NCI-H1930 (cell line): ENCODE data around the gene DDX31.

Experiments used
- DNase-seq, 2 experiments: peaks; one replicate each; lab custom pipeline; 2025; lab: John Stamatoyannopoulos, UW

Gene DDX31

GRCh38 chr9:132673355-132673754 is 3.6 kb upstream of the DDX31 start:
- no peak for DNase-seq

DNA sequence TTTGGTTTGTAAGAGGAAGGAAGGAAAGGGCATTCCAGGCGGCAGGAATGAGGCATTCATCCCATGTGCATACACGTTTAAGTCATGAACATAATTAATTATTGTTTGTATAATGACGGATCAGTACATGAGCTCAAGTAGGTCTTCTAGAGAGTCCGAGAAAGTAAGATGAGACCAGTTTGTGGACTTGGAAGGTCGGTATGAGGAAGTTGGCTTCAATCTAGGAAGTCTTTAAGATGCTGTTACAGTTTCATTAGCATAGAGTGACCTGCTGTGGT is 2.6 kb upstream of the DDX31 start:
- DNase-seq: no peak

DNA sequence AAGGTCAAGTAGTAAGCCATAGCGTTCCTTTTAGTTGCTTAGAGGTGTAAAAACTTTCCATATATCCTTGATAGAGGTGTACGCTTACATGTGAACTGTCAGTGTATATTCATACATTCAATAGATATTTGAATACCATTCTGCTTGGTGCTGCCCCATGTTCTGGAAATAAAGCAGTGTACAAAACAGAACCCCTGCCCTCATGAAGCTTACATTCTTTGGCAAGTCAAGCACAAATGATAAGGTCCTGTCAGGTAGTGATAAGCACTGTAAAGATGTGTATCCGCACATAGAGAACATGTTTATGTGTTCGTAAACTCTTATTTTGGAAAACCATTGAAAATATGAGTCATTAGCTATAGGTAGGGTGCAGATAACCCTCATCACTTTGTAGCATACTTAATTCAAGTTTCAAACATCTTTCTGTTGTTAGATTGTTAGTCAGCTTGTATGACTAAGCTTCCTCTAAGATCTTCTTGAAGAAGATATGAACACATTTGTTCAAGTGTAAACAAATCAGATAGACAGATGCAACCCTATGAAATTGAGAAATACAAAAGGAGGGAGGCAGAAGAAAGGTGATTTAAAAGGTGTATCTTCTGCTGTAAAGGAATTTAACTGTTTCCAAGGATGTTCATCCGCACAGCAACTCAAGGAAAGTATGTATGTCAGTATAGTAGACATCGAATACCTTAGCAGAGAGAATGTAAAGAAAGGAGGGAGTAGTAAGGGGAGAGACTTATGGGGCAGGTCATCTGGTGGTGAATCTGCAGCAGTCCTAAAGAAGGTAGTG is 2.0 kb upstream of the DDX31 start:
- no peak for DNase-seq

- DNase-seq: no peak
Measured at GRCh38 chr9:132670457-132671391, 941 bp upstream of the DDX31 start, which contains the start of gene GTF3C4. Gene GTF3C4, plus strand, starts transcription at chr9:132670464. Its CDS starts 135 bp downstream, at chr9:132670599.

DNA sequence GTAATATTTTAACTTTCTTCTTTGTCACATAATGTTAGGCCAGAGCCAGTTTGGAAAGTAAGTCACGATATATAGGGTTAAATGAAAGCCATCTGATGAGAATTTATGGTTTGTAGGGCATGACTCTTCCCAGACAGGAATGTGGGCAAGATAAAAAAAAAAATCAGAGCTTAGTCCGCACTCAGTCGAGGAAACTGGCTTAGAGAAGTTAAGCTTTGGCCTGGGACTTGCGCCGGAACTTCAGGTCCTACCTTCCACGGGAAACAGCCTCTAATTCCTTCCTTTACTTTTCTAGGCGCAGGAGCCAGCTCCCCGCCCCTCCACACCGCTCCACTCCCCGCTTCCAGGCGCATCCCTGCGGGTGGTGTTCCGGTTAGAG is 475 bp downstream of the DDX31 start:
- DNase-seq: no peak

DNA sequence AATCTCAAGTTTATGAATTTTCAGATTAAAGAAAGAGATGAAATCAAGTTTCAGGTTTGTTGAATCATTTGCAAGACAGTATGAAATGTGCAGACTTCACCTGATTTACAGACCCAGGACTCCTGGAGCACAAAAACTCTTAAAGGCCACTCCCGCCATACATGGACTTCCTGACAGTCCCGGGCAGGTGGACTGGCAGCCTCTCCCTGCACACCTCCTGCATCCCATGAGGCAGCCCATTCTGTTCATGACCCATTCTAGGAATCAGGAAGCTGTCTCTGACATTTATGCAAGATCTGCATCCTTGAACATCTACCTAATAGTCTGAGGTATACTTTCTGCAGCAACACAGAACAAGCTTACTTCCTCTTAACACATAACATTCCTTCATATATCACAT is 5.9 kb downstream of the DDX31 start:
- DNase-seq: no peak

DNA sequence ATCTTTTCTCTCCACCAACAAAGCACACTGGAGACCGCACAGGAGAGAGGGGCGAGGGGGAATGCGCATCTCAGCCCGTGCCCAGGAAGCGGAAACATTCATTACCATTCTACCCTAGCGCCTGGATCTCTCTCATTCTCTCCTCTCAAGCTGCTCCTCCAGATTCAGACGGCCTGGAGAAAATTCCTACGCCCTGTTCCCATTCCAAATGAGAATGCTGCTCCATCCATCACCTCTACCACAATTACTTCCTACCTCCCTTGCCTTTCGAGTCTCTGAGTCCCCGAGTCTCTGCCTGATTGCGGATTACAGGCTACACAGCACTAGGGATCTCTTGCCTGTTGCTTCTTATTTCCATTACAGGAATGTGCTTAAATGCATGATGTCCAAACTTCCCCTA is 6.7 kb downstream of the DDX31 start:
- no peak for DNase-seq

GRCh38 chr9:132662152-132662945 is 7.4 kb downstream of the DDX31 start:
- no peak for DNase-seq

- DNase-seq: no peak
Measured at GRCh38 chr9:132656299-132656698, 13.5 kb downstream of the DDX31 start.

DNA sequence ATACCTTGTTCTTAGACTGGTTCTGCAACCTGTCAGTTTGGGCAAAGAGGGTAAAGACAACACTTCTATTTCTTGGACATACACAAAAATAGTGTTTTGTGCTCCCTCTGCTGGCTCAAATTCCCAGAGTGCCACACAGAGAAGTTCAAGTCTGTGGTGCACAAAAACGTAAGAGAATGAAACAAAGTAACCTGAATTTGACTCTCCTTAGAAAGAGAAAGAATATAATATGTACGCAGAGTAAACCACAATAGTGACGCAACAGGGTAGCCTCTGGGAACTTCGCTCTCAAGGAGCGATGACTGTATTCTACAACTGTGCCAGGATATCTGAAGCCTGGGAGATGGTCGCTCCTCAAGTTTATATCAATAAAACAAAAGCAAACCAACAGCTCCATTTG is 18.5 kb downstream of the DDX31 start:
- no peak for DNase-seq

DNA sequence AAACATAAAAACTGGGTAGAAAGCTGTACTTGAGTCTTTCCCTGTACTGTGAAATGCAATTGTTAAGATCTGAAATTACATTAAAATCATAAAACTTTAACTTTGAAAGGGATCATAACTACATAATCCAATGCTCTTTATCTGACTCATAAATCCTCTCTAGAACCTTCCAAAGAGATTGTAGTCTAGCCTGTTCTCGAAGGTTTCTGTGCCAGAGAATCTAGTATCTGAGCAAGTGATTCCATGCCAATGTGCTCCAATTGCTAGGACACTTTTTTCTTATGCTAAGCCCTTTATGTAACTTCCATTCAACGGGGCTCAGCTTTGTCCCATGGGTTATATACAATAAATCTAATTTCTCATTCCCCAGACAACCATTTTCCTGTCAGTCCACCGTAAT is 21.1 kb downstream of the DDX31 start:
- no peak for DNase-seq

- no peak for DNase-seq
Measured at GRCh38 chr9:132648283-132648682, 21.5 kb downstream of the DDX31 start.

DNA sequence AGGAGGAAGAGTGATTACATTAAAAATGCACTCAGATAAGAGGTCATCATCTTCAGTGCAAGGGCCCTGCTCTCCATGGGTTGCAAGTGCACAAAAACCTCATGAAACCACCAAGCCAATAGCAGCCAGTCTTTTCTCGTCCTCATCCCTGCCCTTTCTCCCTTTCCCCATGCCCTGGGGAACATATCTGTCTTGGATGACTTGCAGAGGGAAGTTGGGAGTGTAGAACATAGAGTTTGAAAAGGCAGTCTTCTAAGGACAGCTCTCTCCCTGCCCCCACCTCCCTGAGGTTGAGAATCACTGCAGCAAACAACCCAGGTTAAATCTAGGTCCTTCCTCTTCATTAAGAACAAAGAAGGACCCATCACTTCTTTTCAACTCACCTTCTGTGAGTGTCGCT is 22.0 kb downstream of the DDX31 start:
- no peak for DNase-seq

DNA sequence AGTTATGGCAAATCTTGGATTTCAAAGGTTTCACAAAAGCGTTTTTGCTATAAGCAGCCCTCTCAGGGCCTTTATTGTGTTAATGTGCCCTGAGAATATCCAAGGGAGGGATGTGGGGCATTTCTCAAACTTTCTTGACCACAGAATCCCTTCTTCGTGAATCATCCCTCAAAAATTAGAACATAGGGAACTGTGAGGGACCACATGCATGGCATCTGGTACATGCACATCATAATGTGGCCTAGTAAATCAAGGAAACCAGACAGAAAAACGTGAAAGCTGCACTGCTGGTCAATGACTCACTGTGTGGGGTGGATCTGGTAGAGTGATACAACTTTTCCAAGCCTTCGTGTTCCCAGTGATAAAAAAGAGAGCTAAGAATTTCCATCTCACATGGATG is 22.4 kb downstream of the DDX31 start:
- DNase-seq: no peak

DNA sequence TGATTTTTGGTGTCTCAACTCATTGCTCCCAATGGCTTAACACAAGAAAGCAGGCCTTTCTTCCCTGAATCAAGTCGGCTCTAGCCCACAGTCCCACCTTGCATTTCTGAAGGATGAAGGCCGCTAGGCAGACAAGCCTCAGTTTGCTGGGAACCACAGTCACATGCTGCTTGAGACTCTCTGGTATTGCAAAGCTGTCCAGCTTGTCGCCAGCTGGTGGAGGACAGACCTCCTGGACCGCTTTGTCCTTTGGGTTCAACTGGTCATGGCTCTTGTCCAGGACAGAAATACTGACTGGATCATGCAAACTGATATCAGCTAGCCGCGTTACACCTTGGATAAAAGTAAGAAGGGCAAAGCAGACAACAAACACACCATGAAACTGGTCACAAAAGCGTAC is 23.1 kb downstream of the DDX31 start:
- DNase-seq: no peak

DNA sequence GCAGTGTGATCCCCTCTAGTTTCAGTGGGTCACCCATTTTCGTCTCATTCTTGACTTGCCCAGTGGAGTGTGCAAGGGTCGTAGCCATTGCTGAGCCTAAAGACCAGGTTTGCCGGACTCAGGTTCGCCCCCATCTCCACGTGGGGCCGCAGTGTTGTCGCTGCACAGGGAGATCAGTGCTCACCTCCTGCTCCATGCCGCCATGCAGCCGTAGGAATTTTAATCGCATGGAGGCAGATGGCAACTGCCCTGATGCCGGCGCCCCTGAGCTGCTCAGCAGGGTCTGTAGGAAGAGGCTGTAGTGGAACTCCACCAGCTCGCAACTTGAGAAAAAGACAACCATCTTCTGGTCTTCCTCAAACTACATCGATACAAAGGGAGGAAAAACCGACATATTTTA is 24.1 kb downstream of the DDX31 start:
- DNase-seq: no peak

DNA sequence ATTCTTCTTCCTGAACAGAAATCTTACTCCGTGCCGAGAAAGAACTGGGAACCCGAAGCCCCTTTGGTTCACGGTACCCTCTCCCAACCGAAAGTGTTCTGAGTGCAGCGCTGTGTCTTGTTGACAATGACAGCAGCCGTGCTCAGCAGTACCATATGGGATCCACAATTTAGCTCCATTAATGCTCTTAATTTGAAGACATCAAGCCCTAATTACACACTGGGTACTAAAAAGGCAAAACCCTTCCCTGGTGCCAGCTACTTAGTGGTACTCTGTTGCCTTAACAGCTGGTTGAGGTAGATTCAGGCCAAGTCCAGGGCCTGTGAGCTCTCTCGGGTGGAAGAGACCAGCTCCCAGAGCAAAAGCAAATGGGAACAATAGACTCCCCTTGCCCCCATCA is 24.5 kb downstream of the DDX31 start:
- DNase-seq: no peak

GRCh38 chr9:132644251-132644650 is 25.5 kb downstream of the DDX31 start:
- DNase-seq: no peak

- no peak for DNase-seq
Measured at GRCh38 chr9:132641216-132641615, 28.6 kb downstream of the DDX31 start.

DNA sequence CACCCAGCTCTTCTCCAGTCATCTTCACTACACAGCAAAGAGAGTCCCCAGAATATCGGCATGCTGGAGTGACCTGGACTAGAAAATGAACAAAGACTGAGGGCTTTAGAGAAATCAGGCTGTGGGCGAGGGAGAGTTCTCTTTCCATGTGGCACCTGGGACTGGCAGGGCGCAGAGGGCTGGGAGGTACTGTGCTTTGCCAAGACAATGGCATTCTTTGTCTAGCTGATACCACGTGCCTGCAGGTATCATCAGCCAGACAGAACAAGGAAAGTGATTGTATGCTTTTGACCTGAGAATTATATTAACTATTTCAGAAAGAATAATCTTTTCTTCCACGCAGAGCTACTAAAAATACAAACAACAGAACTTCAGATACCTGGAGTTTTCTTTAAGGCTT is 30.5 kb downstream of the DDX31 start:
- no peak for DNase-seq

GRCh38 chr9:132638240-132638639 is 31.5 kb downstream of the DDX31 start:
- no peak for DNase-seq

DNA sequence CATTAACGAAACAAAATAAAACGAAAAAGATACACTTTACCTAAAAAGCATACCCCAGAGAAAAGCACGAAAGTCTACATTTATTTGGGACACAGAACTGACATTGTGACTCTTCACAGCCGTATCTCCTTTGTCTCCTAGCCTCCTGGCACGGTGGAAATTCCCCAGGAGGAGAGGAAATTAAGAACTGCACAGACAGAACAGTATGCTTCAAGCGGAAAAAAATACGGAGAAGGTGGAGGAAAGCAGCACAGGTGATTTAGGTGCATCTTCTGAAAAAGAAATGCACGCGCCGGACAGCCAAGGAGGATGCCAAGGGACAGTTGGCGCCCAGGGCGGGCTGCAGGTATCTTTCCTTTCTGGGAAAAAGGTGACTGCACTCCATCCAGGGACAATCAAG is 32.0 kb downstream of the DDX31 start:
- DNase-seq: no peak

- no peak for DNase-seq
Measured at GRCh38 chr9:132637351-132637750, 32.4 kb downstream of the DDX31 start.
